ENCODE measurements around the gene SLC38A6. TPM values are rescaled to one million over a fixed set of nuclear protein-coding genes. Genes with fewer than 3 reads are reported as not detected.

The SLC38A6 gene
- total and polyA plus RNA-seq, 9 donors, result 6.8 to 18.7 (median 15.1) TPM

DNA sequence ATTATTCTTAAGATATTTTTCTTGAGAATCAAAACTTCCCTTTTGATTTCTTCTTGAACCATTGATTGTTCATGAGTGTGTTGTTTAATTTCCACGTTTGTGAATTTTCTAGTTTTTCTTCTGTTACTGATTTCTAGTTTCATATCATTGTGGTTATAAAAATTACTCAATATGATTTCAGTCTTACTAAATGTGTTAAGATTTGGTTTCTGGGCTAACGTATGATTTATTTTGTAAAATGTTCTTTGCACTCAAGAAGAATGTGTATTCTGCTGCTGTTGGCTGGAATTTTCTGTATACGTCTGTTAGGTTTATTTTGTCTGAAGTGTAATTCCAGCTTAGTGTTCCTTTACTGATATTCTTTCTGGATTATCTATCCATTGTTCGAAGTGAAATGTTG lies 24.8 kb upstream of the SLC38A6 start:
- Histone ChIP-seq H3K27ac (no peak overlapping the region), H3K4me1 (ENCODE audit: insufficient read depth) (peaks cover 4% of the 10 kb centered on the region), H3K36me3 (no peaks in the 10 kb centered on the region), H3K9me3 (no peaks in the 10 kb centered on the region), H3K4me3 (no peak overlapping the region), H3K27me3 (no peaks in the 10 kb centered on the region)
- no peak for DNase-seq
- 92 to 95% (median 93%) methylated on average over 4 of the region's 4 CpGs for WGBS, 3 donors
- TF ChIP-seq EP300 (IDR thresholded peaks at IDR 0.05) (no peak), POLR2A (IDR thresholded peaks at IDR 0.05) (no peak)
- TF ChIP-seq, protein P1, sequence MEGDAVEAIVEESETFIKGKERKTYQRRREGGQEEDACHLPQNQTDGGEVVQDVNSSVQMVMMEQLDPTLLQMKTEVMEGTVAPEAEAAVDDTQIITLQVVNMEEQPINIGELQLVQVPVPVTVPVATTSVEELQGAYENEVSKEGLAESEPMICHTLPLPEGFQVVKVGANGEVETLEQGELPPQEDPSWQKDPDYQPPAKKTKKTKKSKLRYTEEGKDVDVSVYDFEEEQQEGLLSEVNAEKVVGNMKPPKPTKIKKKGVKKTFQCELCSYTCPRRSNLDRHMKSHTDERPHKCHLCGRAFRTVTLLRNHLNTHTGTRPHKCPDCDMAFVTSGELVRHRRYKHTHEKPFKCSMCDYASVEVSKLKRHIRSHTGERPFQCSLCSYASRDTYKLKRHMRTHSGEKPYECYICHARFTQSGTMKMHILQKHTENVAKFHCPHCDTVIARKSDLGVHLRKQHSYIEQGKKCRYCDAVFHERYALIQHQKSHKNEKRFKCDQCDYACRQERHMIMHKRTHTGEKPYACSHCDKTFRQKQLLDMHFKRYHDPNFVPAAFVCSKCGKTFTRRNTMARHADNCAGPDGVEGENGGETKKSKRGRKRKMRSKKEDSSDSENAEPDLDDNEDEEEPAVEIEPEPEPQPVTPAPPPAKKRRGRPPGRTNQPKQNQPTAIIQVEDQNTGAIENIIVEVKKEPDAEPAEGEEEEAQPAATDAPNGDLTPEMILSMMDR (IDR thresholded peaks at IDR 0.05), result no peak
- intact Hi-C loops (cut with DNase I), result no loop called here

DNA sequence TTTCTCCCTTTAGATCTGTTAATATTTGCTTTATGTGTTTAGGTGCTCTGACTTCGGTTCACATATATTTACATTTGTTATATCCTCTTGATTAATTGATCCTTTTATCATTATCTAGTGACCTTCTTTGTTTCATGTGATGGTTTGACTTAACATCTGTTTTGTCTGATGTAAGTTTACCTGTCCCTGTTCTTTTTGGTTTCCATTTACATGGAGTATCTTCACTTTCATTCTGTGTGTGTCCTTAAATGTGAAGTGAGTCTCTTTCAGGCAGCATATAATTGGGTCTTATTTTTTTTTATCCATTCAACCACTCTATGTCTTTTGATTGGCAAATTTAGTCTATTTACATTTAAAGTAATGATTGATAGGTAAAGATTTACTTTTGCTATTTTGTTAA lies 24.4 kb upstream of the SLC38A6 start:
- no peak for DNase-seq
- WGBS, 3 donors, result 94 to 100% (median 95%) methylated on average over 1 of the region's 1 CpG
- H3K9me3 ChIP-seq, result no peaks in the 10 kb centered on the region
- H3K4me3 ChIP-seq, result no peak overlapping the region
- H3K4me1 ChIP-seq (ENCODE audit: insufficient read depth), result peaks cover 4% of the 10 kb centered on the region
- H3K27me3 ChIP-seq, result no peaks in the 10 kb centered on the region
- no peak for TF ChIP-seq POLR2A (IDR thresholded peaks at IDR 0.05)
- TF ChIP-seq EP300 (IDR thresholded peaks at IDR 0.05), result no peak
- TF ChIP-seq, protein P1 (IDR thresholded peaks at IDR 0.05), result no peak
- intact Hi-C loops (cut with DNase I), result no loop called here
- no peaks in the 10 kb centered on the region for H3K36me3 ChIP-seq
- H3K27ac ChIP-seq, result no peak overlapping the region

DNA sequence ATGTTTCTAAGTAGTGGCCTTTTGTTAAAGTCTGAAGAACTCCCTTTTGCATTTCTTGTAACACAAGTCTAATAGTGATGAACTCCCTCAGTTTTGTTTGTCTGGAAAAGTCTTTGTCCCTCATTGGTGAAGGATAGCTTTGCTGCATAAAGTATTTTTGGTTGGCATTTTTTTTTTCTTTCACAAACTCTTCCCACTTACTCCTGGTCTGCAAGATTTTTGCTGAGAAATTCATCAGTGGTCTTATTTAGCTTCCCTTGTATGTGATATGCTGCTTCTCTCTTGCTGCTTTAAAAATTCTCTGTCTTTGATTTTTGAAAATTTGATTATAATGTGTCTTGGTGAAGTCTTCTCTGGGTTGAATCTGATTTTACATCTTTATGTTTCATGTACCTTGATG lies 22.9 kb upstream of the SLC38A6 start:
- Histone ChIP-seq H3K36me3 (no peaks in the 10 kb centered on the region), H3K9me3 (no peaks in the 10 kb centered on the region), H3K4me1 (ENCODE audit: insufficient read depth) (no peaks in the 10 kb centered on the region), H3K4me3 (no peak overlapping the region), H3K27me3 (no peaks in the 10 kb centered on the region), H3K27ac (no peak overlapping the region)
- TF ChIP-seq, protein P1 (IDR thresholded peaks at IDR 0.05), result no peak
- TF ChIP-seq EP300 (IDR thresholded peaks at IDR 0.05) (no peak), POLR2A (IDR thresholded peaks at IDR 0.05) (no peak)
- intact Hi-C loops (cut with DNase I), result no loop called here
- no peak for DNase-seq

DNA sequence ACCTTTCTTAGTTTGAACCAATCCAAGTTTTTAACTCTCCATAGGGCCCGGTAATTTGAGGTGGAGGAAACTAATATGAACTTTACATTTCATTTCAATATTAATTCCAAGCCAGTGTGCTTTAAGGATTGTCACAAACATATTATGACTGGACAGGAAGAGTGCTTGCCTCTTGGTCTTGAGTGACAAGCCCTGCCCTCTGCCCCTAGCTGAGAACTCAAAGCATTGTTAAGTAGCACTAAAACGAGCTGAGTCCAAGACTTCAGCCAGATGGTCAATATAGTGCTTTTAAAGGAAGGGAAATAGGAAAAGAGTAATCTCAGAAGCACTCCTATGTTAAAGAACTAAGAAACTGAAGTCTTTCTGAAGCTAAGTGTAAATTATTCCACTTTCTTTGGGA lies 17.3 kb upstream of the SLC38A6 start:
- H3K36me3 ChIP-seq, result no peaks in the 10 kb centered on the region
- TF ChIP-seq EP300 (IDR thresholded peaks at IDR 0.05) (no peak), POLR2A (IDR thresholded peaks at IDR 0.05) (no peak)
- TF ChIP-seq, protein P1 (IDR thresholded peaks at IDR 0.05), result no peak
- no peaks in the 10 kb centered on the region for H3K27me3 ChIP-seq
- H3K4me1 ChIP-seq (ENCODE audit: insufficient read depth), result no peaks in the 10 kb centered on the region
- no peak for DNase-seq
- WGBS, 3 donors, result 61 to 66% (median 66%) methylated on average over 2 of the region's 2 CpGs
- H3K4me3 ChIP-seq, result no peak overlapping the region
- H3K9me3 ChIP-seq, result no peaks in the 10 kb centered on the region
- H3K27ac ChIP-seq, result no peak overlapping the region
- intact Hi-C loops (cut with DNase I), result no loop called here

DNA sequence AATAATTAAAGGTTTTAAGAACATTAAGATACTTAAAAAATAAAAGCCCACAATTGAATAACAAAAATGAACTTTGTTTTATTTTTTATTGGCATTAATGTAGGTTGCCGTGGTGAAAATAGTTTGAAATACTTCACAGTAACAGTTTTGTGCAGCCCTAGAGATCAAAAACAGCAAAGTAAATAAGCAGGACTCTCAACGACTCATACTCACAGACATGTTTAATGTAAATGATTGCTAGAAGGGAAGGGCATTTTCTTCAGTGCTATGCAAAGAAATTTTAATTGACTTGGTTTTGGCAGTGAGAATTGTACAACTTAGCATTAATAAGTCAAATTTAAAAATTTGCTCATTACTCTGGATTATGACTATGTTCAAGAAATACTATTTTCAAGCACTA lies 16.1 kb upstream of the SLC38A6 start:
- Histone ChIP-seq H3K9me3 (no peaks in the 10 kb centered on the region), H3K27me3 (no peaks in the 10 kb centered on the region), H3K36me3 (no peaks in the 10 kb centered on the region), H3K4me3 (no peak overlapping the region), H3K27ac (no peak overlapping the region), H3K4me1 (ENCODE audit: insufficient read depth) (no peaks in the 10 kb centered on the region)
- no peak for DNase-seq
- TF ChIP-seq EP300 (IDR thresholded peaks at IDR 0.05) (no peak), POLR2A (IDR thresholded peaks at IDR 0.05) (no peak)
- TF ChIP-seq, protein P1 (IDR thresholded peaks at IDR 0.05), result no peak
- 6 to 21% (median 12%) methylated on average over 2 of the region's 2 CpGs for WGBS, 3 donors
- intact Hi-C loops (cut with DNase I), result no loop called here
